HG02571 (cell line): ENCODE results near the gene BCL2L13.

ENCODE experiments used
- ATAC-seq: cut with Tn5 transposase; IDR thresholded peaks from one replicate; pipeline ENCODE4 v1.9.1; 2021; ENCODE audit warnings: mild to moderate bottlenecking, moderate library complexity; ENCODE audit not compliant: unreplicated experiment

BCL2L13 gene, protein sequence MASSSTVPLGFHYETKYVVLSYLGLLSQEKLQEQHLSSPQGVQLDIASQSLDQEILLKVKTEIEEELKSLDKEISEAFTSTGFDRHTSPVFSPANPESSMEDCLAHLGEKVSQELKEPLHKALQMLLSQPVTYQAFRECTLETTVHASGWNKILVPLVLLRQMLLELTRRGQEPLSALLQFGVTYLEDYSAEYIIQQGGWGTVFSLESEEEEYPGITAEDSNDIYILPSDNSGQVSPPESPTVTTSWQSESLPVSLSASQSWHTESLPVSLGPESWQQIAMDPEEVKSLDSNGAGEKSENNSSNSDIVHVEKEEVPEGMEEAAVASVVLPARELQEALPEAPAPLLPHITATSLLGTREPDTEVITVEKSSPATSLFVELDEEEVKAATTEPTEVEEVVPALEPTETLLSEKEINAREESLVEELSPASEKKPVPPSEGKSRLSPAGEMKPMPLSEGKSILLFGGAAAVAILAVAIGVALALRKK

DNA sequence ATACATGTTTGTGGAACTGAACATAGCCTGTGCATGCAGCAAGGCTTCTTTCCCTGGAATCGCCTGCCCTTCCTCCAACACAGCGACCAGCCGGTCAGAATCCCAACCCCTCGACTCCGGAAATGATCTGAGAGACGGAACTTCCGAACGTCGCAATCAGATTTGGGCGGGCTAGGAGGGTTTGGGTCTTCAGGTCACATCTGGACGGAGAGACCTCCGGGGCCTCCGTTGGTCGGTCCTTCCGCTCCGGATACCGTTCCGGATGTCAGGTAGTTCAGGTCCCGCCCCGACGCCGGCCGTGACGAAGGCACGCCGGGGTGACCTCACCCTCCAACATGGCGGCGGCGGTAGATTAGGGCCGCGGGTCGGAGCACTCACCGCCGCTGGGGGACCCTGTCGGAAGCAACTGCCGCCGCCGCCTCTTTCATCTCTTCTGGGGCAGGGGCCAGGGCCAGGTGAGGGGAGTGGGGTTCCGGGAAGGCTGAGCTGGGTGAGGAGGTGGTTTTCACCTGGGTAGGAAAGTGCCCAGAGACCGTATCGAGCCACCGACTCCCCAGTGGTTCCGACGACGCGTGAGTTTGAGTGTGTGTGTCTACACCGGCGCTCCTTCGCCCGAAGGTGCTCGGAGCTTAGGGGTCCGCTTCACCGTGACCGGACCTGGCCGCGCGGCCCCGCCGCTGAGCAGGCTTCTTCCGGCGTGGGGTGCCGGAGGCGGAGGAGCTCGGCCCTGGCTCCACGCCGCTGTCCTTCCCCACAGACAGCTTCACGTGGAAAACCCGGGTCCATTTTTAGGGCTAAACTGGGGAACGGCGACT, at the start of gene BCL2L13:
TSS of gene BCL2L13 (plus strand) at position 326 of the 815 bp plus-strand sequence. CDS start 16,955 bp downstream, outside the sequence.
- peak; percentile 91 for ATAC-seq

- ATAC-seq = no peak
Measured at GRCh38 chr22:17589810-17590375, 48.7 kb upstream of the BCL2L13 start.

DNA sequence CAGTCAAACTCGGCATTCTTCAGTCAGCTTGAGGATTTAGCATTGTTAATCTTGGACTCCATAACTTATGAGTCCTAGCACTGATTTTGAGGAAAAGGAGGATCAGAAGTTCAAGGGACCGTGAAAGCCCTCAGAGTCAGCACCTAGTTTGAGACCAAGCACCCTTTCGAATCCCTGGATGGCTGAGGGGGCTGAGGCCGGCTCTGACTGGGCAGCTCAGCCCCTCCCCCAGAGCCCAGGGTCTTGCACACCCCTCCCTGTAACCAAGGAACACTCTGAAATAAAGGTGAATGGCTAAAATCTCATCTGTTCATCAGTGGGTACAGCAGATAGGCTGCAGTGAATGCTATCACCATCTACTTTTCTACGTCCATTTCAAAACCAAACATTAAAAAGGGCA, 48.0 kb upstream of the BCL2L13 start:
- ATAC-seq = no peak

DNA sequence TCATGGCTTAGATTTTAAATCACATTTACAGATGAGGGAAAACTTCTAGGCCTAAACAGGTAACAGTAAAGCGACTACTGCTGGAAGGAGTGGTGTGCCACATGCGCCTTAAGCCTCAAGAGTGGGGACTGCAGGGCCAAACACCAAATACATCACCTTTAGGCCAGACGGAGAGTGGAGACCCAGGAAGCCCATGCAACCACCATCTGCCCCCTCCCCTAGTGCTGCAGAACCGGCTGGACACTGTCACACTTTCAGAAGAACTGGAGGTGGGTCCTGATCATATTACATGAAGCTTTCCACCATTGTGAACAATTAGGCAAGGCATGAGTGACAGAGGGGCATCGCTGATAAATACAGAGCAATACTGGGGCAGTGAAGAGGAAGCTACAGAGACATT, 46.4 kb upstream of the BCL2L13 start:
- ATAC-seq = no peak

- no peak for ATAC-seq
Measured at GRCh38 chr22:17596226-17596625, 42.3 kb upstream of the BCL2L13 start.

- no peak for ATAC-seq
Measured at GRCh38 chr22:17597217-17597616, 41.3 kb upstream of the BCL2L13 start.

GRCh38 chr22:17598318-17598717, 40.2 kb upstream of the BCL2L13 start:
- ATAC-seq = no peak

GRCh38 chr22:17601031-17601430, 37.5 kb upstream of the BCL2L13 start:
- ATAC-seq = no peak

DNA sequence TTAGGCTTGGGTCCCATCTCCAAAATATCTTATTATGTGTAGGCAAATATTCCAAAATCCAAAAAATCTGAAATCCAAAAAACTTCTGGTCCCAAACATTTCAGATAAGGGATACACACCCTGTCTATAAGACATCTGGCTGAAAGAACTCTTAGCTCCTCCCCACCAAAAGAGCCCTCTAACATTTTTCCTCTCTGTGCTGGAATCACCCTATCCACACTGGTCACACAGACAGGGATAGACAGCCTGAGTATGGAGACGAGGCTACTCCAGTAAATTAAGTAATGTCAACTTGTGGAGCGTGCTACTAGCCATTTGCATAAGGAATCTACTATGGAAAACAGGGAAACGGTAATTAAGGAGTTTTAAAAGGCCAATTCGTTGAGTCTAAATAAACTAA, 34.9 kb upstream of the BCL2L13 start:
- no peak for ATAC-seq

DNA sequence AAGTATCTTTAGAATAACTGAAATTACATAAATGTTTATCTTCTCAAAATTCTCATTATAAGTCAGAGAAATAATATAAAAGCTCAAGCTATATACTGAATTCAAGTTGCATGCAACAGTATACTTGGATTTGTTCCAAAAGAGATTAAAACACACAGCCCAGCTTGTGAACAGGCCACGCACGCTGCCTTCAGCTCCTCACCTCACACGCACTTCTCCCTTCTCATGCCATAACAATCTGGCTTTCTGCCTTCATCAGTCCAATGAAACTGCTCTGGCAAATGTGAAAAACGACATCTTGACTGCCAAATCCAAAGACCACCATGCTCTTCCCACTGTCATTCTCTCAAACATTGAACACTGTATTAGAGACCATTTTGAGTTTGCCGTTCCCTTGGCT, 32.1 kb upstream of the BCL2L13 start:
- no peak for ATAC-seq

GRCh38 chr22:17607891-17608521, 30.6 kb upstream of the BCL2L13 start:
- ATAC-seq = no peak

DNA sequence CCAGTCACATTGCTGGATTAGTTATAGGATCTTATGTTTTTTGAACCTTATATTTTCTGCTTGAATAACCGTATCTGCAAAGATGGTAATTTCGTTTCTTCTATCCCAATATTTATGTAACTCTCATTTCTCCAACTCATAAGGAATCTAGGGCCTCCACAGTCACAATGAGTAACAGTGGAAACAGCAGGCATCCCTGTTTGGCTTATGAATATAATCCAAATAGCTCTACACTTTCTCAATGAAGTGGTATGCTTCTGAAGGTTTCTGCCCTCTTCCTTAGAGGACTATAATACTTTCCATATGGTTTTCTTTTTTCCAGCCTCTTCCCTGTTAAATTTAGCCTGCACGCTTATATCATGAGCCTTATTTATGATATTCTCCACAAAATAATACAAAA, 26.5 kb upstream of the BCL2L13 start:
- ATAC-seq = no peak

DNA sequence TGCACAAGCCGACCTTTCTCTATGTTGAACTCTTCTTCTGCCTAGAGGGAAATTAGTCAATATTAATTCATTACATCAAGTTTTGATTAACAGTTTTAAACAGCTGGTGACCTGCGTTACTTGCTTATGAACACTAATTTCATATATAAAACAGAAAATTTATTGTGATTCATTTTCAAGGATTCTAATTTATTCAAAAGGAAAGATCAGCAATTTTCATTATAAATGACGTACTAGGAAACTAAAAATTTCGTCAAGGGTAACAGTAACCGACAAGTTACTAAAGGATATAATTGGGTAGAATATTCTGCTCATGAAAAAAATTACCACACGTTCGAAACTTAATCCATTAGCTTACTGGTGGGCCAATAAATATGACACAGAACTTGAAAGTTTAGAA, 25.3 kb upstream of the BCL2L13 start:
- no peak for ATAC-seq

DNA sequence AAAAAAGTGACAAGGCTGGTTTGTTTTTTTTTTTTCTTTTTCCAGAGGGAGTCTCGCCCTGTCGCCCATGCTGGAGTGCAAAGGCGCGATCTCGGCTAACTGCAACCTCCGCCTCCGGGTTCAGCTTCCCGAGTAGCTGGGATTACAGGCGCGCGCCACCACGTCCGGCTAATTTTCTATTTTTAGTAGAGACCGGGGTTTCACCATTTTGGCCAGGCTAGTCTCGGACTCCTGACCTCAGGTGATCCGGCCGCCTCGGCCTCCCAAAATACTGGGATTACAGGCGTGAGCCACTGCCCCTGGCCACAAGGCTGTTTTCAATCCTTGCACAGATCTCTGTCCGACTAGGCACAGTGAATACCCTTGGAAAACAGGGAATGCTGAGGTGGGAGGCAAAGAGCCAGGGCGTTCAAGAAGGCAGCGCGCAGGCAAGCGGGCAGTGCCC, 10.6 kb upstream of the BCL2L13 start:
- no peak for ATAC-seq

- peak; percentile 100 for ATAC-seq
Measured at GRCh38 chr22:17628406-17629172, 10.0 kb upstream of the BCL2L13 start, which contains the start of gene ATP6V1E1. TSS of gene ATP6V1E1 (minus strand) at chr22:17628749. CDS start at chr22:17628635, 114 bp downstream.

GRCh38 chr22:17629173-17629489, 9.4 kb upstream of the BCL2L13 start:
- no peak for ATAC-seq

- ATAC-seq = no peak
Measured at GRCh38 chr22:17629641-17630040, 8.9 kb upstream of the BCL2L13 start.

- no peak for ATAC-seq
Measured at GRCh38 chr22:17631076-17631565, 7.4 kb upstream of the BCL2L13 start.

GRCh38 chr22:17633217-17633997, 5.2 kb upstream of the BCL2L13 start:
- no peak for ATAC-seq
